Osteoblast (primary cell): ENCODE data around the gene TSPAN1. TPM values are rescaled to one million over a fixed set of nuclear protein-coding genes. Genes with fewer than 3 reads are reported as not detected.

Experiments used
- DNase-seq: peaks from one replicate; pipeline ENCODE4 v3.0.0; 2011; ENCODE audit warnings: low spot score, mixed read lengths; ENCODE audit not compliant: insufficient read length; ENCODE audit errors: missing footprints
- H2AFZ ChIP-seq: 2 replicates; pipeline ENCODE4 v1.6.0; 2011; ENCODE audit warnings: mild to moderate bottlenecking, low read length
- H3K27ac ChIP-seq: 2 replicates; pipeline ENCODE4 v1.5.1; 2011; ENCODE audit warnings: mild to moderate bottlenecking, low read depth, low read length, moderate library complexity
- H3K27me3 ChIP-seq: 2 replicates; pipeline ENCODE4 v1.6.0; 2012; ENCODE audit warnings: mild to moderate bottlenecking, control low read depth, inconsistent platforms, low read length, moderate library complexity; ENCODE audit not compliant: insufficient read depth
- H3K36me3 ChIP-seq: 2 replicates; pipeline ENCODE4 v1.5.1; 2011; ENCODE audit warnings: mild to moderate bottlenecking, low read length, control low read depth, moderate library complexity; ENCODE audit not compliant: insufficient read depth
- H3K4me1 ChIP-seq: 2 replicates; pipeline ENCODE4 v1.5.1; 2011; ENCODE audit warnings: mild to moderate bottlenecking, low read length, control low read depth, moderate library complexity; ENCODE audit not compliant: insufficient read depth
- H3K4me2 ChIP-seq: 2 replicates; pipeline ENCODE4 v1.6.0; 2011; ENCODE audit warnings: mild to moderate bottlenecking, low read length; ENCODE audit not compliant: insufficient read depth
- H3K4me3 ChIP-seq: fragments of 200-600 bp; sonication (generic); 3 replicates; pipeline ENCODE4 v1.5.1; 2012; ENCODE audit warnings: mild to moderate bottlenecking, low read length, inconsistent platforms; ENCODE audit not compliant: insufficient read depth
- H3K79me2 ChIP-seq: 2 replicates; pipeline ENCODE4 v1.6.0; 2012; ENCODE audit warnings: mild to moderate bottlenecking, low read length, control low read depth, inconsistent platforms; ENCODE audit not compliant: insufficient read depth
- H3K9me3 ChIP-seq: 2 replicates; pipeline ENCODE4 v1.5.1; 2011; ENCODE audit warnings: low read depth, low read length, control low read depth
- H4K20me1 ChIP-seq: 2 replicates; pipeline ENCODE4 v1.6.0; 2012; ENCODE audit warnings: mild to moderate bottlenecking, low read length, control low read depth; ENCODE audit not compliant: insufficient read depth
- CTCF ChIP-seq: IDR thresholded peaks from 2 replicates; pipeline ENCODE4 v1.5.1; 2011; ENCODE audit warnings: mild to moderate bottlenecking, low read depth, low read length, moderate library complexity; ENCODE audit errors: extremely low read depth
- total RNA-seq: library from RNA; depleted of rRNA; stranded (reverse); fragments of >200 nt; gene quantifications from 2 replicates; pipeline ENCODE4 v1.2.3, GENCODE V29; 2012

TSPAN1 gene
- total RNA-seq, 1 donor, result 1.1 TPM

- H3K27ac ChIP-seq, result no peak overlapping the region
- no peak for DNase-seq
Measured at GRCh38 chr1:46153732-46154131, 21.2 kb upstream of the TSPAN1 start.

DNA sequence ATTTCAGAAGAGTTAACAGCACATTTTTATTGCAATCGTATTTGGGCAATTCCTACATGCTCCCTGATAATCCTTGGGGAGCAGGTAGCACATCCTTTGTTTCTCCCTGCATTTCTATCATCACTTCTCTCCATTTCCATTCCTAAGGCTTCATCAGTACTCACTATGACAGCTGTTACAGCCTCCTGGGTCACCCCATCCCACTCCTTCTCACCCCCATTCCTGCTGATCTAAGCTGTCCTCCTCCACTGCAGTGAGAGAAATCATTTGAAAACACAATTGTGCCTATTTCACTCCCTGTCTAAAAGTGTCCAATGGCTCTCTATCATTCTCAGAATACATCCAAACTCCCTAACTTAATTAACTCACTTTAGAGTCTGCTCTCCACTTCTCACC is 17.0 kb upstream of the TSPAN1 start:
- Histone ChIP-seq H3K36me3 (no peaks in the 10 kb centered on the region), H4K20me1 (no peaks in the 10 kb centered on the region), H3K79me2 (no peaks in the 10 kb centered on the region), H3K27me3 (no peaks in the 10 kb centered on the region), H3K4me2 (no peak overlapping the region), H2AFZ (no peak overlapping the region), H3K4me3 (no peak overlapping the region), H3K9me3 (no peaks in the 10 kb centered on the region), H3K27ac (no peak overlapping the region), H3K4me1 (peaks cover 5% of the 10 kb centered on the region)
- no peak for TF ChIP-seq CTCF
- DNase-seq, result no peak

More at GRCh38 chr1:46153732-46154131, 21.2 kb upstream of the TSPAN1 start:
- no peaks in the 10 kb centered on the region for H4K20me1 ChIP-seq
- no peaks in the 10 kb centered on the region for H3K9me3 ChIP-seq
- no peaks in the 10 kb centered on the region for H3K27me3 ChIP-seq
- H3K36me3 ChIP-seq, result no peaks in the 10 kb centered on the region
- TF ChIP-seq CTCF, result no peak
- H3K4me3 ChIP-seq, result no peak overlapping the region
- no peaks in the 10 kb centered on the region for H3K79me2 ChIP-seq
- H2AFZ ChIP-seq, result no peak overlapping the region
- H3K4me1 ChIP-seq, result peaks cover 16% of the 10 kb centered on the region
- H3K4me2 ChIP-seq, result no peak overlapping the region

DNA sequence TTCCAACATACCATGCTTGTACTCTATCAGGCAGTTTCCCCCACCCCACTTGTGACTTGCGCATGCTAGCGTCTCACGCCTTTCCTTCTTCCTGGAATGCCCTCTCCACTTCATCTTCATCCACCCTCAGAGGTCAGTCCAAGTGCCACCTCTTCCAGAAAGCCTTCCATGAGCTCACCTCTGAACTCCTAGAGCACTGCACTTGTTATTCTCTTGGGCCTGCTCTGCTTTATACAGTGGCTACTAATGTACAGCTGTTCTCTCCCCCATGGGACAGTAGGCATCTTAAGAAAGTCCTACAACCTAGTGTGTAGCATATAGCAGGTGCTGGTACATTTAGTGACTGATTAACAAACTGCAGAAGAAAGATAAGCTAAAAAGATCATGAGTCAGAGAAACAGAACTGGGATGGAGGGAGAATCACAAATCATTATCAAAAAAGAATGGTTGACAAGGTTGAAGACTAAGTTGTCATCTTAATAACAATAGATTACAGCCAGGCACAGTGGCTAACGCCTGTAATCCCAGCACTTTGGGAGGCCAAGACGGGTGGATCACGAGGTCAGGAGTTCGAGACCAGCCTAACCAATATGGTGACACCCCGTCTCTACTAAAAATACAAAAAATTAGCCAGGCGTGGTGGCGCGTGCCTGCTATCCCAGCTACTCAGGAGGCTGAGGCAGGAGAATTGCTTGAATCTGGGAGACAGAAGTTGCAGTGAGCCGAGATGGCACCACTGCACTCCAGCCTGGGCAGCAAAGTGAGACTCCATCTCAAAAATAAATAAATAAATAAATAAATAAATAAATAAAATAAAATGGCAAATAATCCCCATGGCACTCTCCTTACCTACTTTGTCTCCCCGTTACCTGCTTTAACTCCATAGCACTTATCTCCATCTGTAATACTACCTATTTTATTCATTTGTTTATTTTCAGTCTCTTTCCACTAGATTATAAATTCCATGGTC is 16.3 kb upstream of the TSPAN1 start:
- no peaks in the 10 kb centered on the region for H3K27me3 ChIP-seq
- no peaks in the 10 kb centered on the region for H4K20me1 ChIP-seq
- H3K4me2 ChIP-seq, result no peak overlapping the region
- H3K9me3 ChIP-seq, result no peaks in the 10 kb centered on the region
- H3K4me1 ChIP-seq, result peaks cover 2% of the 10 kb centered on the region
- H3K27ac ChIP-seq, result no peak overlapping the region
- H3K79me2 ChIP-seq, result no peaks in the 10 kb centered on the region
- no peak overlapping the region for H2AFZ ChIP-seq
- no peak overlapping the region for H3K4me3 ChIP-seq
- no peak for TF ChIP-seq CTCF
- DNase-seq, result no peak
- no peaks in the 10 kb centered on the region for H3K36me3 ChIP-seq

DNA sequence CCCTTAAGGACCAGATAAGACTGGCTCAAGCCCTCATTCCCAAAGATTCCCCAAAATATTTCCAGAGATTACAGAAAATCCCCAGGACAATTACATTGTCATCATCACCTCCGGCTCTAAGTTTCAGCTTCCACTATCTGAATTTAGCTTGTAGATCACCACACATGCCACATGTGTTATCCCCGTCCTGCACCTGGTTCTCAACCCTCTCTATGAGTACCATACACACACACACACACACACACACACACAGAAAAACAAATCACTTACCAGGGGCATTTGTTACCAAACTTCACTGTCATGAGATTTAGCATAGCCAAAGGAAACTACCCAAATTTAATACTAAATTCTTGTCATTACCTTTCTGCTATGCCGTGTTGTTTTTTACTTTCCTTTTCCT is 15.4 kb upstream of the TSPAN1 start:
- H3K79me2 ChIP-seq, result no peaks in the 10 kb centered on the region
- H3K4me3 ChIP-seq, result no peak overlapping the region
- no peaks in the 10 kb centered on the region for H3K27me3 ChIP-seq
- H3K4me2 ChIP-seq, result no peak overlapping the region
- H3K27ac ChIP-seq, result no peak overlapping the region
- H3K36me3 ChIP-seq, result no peaks in the 10 kb centered on the region
- no peaks in the 10 kb centered on the region for H3K9me3 ChIP-seq
- no peak overlapping the region for H2AFZ ChIP-seq
- no peak for TF ChIP-seq CTCF
- no peak for DNase-seq
- no peaks in the 10 kb centered on the region for H3K4me1 ChIP-seq
- H4K20me1 ChIP-seq, result no peaks in the 10 kb centered on the region
